Fibroblast of the aortic adventitia (primary cell): ENCODE measurements around the gene SEMA3A. TPM values are rescaled to one million over a fixed set of nuclear protein-coding genes. Genes with fewer than 3 reads are reported as not detected.
"Not testable (repeated sequence)": the region's sequence is repeated elsewhere in the genome, so short reads cannot be mapped to it uniquely, and the experiment has no call there.

ENCODE experiments used
- DNase-seq: peaks from one replicate; pipeline ENCODE4 v3.0.0-alpha.2; 2010; ENCODE audit warnings: low read depth
- H3K4me3 ChIP-seq: 2 replicates; pipeline ENCODE4 v1.5.1; 2011; ENCODE audit warnings: low read depth, mild to moderate bottlenecking, control low read depth, low read length, moderate library complexity
- CTCF ChIP-seq: IDR thresholded peaks from 2 replicates; pipeline ENCODE4 v1.5.1; 2011; ENCODE audit warnings: mild to moderate bottlenecking, low read length, control low read depth, inconsistent platforms; ENCODE audit not compliant: insufficient read depth
- total RNA-seq: library from RNA; depleted of rRNA; stranded (reverse); fragments of >200 nt; gene quantifications from 2 replicates; pipeline ENCODE4 v1.2.3, GENCODE V29; 2012; ENCODE audit warnings: low replicate concordance

SEMA3A gene
- 1.6 and 118 TPM in 2 replicates for total RNA-seq

GRCh38 chr7:84194484-84195271 lies at the start of gene SEMA3A:
TSS of gene SEMA3A (minus strand) at chr7:84194789. CDS start at chr7:84194586, 203 bp downstream.
- peak within 1 kb of the TSS; percentile 67 for H3K4me3 ChIP-seq
- DNase-seq: peak; percentile 89
- no peak for TF ChIP-seq CTCF

GRCh38 chr7:84243037-84243436 lies 48.4 kb upstream of the SEMA3A start:
- not testable (repeated sequence) for H3K4me3 ChIP-seq, DNase-seq

GRCh38 chr7:84238596-84238995 lies 44.0 kb upstream of the SEMA3A start:
- no peak overlapping the region for H3K4me3 ChIP-seq
- no peak for DNase-seq
- no peak for TF ChIP-seq CTCF

- no peak overlapping the region for H3K4me3 ChIP-seq
- peak; percentile 93 for DNase-seq
- TF ChIP-seq CTCF: no peak
These were observed 43.1 kb upstream of the SEMA3A start for GRCh38 chr7:84237533-84238173.

- TF ChIP-seq CTCF: no peak
- peak; percentile 73 for DNase-seq
- H3K4me3 ChIP-seq: no peak overlapping the region
These were observed 41.8 kb upstream of the SEMA3A start for GRCh38 chr7:84236398-84236797.

GRCh38 chr7:84232646-84233045 lies 38.1 kb upstream of the SEMA3A start:
- peak; percentile 66 for DNase-seq
- peak; percentile 39 for TF ChIP-seq CTCF
- H3K4me3 ChIP-seq: no peak overlapping the region

- TF ChIP-seq CTCF: no peak
These were observed 36.6 kb upstream of the SEMA3A start for GRCh38 chr7:84231157-84231556.

More at GRCh38 chr7:84231157-84231556, 36.6 kb upstream of the SEMA3A start:
- H3K4me3 ChIP-seq: no peak overlapping the region
- DNase-seq: peak; percentile 31
